Measurements from ENCODE around the gene ATP8A1.

The ATP8A1 gene

GRCh38 chr4:42626629-42627146, 30.2 kb downstream of the ATP8A1 start:
- no peak for DNase-seq (ENCODE audit: low read depth)
- no peak for TF ChIP-seq CTCF (conservative IDR thresholded peaks at IDR 0.05; ENCODE audit: low read depth, low read length)
- H3K4me3 ChIP-seq (ENCODE audit: low read depth, low read length), result no peak overlapping the region

- no peak for TF ChIP-seq CTCF (conservative IDR thresholded peaks at IDR 0.05; ENCODE audit: low read depth, low read length)
- no peak overlapping the region for H3K4me3 ChIP-seq (ENCODE audit: low read depth, low read length)
- DNase-seq (ENCODE audit: low read depth), result no peak
These were observed 31.6 kb downstream of the ATP8A1 start for GRCh38 chr4:42625329-42625728.

GRCh38 chr4:42624551-42624950, 32.4 kb downstream of the ATP8A1 start:
- TF ChIP-seq CTCF (conservative IDR thresholded peaks at IDR 0.05; ENCODE audit: low read depth, low read length), result no peak
- DNase-seq (ENCODE audit: low read depth), result no peak
- no peak overlapping the region for H3K4me3 ChIP-seq (ENCODE audit: low read depth, low read length)

- no peak for TF ChIP-seq CTCF (conservative IDR thresholded peaks at IDR 0.05; ENCODE audit: low read depth, low read length)
- H3K4me3 ChIP-seq (ENCODE audit: low read depth, low read length), result no peak overlapping the region
- DNase-seq (ENCODE audit: low read depth), result no peak
These were observed 38.9 kb downstream of the ATP8A1 start for GRCh38 chr4:42618023-42618422.

GRCh38 chr4:42617030-42617429, 39.9 kb downstream of the ATP8A1 start:
- H3K4me3 ChIP-seq (ENCODE audit: low read depth, low read length), result no peak overlapping the region
- no peak for DNase-seq (ENCODE audit: low read depth)
- TF ChIP-seq CTCF (conservative IDR thresholded peaks at IDR 0.05; ENCODE audit: low read depth, low read length), result no peak

GRCh38 chr4:42616572-42616971, 40.3 kb downstream of the ATP8A1 start:
- H3K4me3 ChIP-seq (ENCODE audit: low read depth, low read length), result no peak overlapping the region
- no peak for DNase-seq (ENCODE audit: low read depth)
- TF ChIP-seq CTCF (conservative IDR thresholded peaks at IDR 0.05; ENCODE audit: low read depth, low read length), result no peak

GRCh38 chr4:42615131-42615763, 41.7 kb downstream of the ATP8A1 start:
- no peak for DNase-seq (ENCODE audit: low read depth)
- no peak for TF ChIP-seq CTCF (conservative IDR thresholded peaks at IDR 0.05; ENCODE audit: low read depth, low read length)
- no peak overlapping the region for H3K4me3 ChIP-seq (ENCODE audit: low read depth, low read length)
